T-helper 2 cell (primary cell): ENCODE data around the gene ZSCAN20.

Experiments used
- DNase-seq, 5 experiments: peaks; one replicate each; pipeline versions ENCODE4 v3.0.0 to v3.0.0-alpha.2; 2012 to 2022
- total RNA-seq, 2 donors: gene quantifications; one replicate each; lab custom pipeline; 2026; lab: John Stamatoyannopoulos, UW

ZSCAN20 gene
- 2.2 to 3.6 reads per million in 2 donors for total RNA-seq

DNA sequence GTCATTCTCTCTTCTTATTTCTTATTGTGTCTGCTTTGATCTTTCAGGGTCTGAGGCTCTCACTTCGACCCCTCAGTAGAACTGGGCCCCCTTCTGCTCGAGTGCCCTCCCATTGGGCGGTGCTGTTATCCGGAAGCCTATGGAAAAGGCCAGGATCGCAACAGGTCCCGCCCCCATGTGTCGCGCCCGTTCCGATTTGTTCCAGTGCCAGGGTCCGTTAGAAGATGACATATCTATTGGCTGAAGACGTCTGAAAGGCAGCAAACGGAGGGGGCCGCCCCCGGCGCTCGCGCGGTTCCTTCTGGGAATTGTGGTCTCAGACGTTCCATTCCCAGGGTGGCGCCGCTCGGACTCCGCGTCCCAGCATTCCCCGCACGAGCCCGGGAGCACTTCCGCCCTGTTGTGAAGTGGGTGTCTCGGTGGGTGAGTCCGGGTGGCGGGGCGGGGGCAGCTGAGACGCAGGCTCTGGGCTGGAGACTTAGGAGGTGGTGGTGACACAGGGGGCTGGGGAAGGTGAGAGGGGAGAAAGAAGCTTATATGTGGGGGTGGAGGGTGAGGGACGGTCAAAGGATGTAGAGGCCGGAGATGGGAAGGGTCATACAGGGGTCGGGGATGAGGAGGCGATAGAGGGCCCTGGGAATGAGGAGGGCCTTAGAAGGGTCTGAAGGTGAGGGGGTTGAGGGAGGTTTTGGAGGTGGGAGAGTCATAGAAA is at the start of gene ZSCAN20:
Gene ZSCAN20 (plus strand): TSS at position 377 of the 712 bp plus-strand sequence. CDS start 6,644 bp downstream, outside the sequence.
- DNase-seq = peak; percentile 28 to 95 (median 74)

DNA sequence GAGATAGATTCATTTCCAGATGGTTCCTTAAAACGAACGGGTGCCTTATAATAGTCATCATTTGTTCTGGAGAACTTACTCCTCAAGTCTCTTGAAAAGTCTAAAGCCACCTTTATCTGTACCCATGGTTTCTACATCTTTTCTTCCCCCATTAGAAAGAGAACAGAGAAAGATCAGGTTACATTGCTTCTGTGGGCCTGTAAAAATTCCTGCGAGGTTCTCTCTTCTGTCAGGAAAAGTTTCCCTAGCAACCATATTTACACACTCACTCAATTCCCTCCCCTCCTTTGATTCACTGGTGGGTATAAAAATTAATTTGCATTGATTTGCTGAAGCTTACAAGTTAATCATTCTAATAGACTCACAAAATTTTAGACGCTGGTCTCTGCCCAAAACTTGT is 48.2 kb upstream of the ZSCAN20 start:
- no peak for DNase-seq

DNA sequence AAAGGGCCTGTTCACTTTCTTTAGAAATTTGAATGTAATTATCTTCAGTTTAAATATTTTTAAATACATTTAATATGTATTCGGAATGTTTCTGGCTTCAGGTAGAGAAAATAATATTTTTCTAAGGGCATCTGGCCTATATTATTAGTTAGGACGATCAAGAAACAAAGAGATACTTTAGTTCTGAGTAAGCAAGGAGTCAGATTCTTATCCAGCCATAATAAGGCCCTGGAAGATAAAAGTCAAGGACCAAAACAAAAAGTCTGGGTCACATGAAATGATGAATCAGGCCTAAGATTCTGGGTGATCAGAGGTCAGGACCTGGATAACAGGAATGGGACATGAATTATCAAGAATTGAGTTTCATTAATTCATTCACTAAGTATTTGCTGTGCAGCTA is 47.8 kb upstream of the ZSCAN20 start:
- DNase-seq = no peak

DNA sequence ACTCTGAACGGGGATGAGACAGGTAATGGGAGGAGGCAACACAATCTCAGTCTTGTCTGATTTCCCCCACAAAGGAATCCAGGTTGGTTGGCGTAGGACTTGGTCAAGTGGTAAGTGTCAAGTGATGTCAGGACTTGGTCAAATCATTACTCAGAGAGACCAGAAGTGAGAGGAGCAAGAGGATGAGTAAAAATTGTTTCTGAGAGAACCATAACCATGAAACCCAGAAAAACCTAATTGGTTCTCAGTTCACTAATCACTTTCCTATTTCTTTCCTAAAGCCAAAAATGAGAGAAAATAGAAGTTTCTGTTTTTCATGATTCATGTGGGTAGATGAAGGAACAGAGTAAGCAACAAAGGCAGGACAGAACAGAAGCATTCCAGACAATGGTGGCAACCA is 46.5 kb upstream of the ZSCAN20 start:
- no peak for DNase-seq

DNA sequence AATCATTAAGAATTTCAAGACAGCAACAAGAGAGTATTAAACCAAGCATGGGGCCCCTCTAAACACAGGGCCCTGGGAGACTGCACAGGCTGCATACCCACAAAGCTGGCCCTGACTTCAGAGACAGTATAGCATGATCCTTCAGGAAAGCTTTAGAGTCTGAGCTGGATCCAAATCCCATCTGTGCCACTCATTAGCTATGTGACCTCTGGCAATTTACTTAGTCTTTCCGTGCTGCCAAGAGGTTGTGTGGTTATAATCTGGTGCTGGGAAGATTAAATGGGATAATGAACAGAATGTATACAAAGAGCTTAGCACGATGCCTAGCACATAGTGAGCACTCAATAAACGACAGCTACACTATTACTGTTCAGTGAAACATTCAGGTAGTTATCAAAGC is 45.5 kb upstream of the ZSCAN20 start:
- DNase-seq = no peak

DNA sequence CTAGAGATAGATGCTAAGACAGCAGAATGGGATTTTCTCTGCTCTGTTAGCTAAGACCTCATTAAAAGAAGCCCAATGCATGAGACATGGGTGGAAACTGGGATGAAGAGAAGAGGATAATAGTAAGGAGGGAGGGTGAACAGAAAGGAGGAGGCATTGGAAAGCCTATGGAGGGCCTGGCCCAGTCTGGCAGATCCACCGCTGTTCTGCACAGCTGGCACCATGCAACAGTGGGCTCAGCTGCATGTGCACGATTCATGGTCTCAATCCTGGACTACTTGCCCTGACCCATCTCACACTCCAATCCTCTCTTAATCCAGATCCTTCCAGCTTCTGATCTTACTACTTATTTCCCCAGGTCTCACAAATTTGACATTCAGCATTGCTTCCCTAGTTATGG is 43.8 kb upstream of the ZSCAN20 start:
- no peak for DNase-seq

DNA sequence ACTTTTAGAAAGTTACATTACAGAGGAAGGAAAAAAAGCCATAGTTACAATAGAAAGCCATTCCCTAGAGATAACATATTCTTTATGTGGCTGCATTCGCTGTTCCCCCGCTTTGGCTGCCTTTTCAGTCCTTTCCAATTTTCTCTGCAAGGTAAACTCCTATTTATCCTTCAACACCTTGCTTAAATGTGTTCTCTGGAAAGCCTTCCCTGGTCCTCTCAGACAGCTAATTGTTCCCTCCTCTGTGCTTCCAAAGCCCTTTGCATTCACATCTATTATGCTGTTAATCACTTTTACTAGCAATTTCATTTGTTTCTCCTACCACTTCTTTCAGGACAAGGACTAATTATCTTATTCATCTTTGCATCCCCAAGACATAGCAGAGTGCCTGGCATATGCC is 43.1 kb upstream of the ZSCAN20 start:
- DNase-seq = no peak

DNA sequence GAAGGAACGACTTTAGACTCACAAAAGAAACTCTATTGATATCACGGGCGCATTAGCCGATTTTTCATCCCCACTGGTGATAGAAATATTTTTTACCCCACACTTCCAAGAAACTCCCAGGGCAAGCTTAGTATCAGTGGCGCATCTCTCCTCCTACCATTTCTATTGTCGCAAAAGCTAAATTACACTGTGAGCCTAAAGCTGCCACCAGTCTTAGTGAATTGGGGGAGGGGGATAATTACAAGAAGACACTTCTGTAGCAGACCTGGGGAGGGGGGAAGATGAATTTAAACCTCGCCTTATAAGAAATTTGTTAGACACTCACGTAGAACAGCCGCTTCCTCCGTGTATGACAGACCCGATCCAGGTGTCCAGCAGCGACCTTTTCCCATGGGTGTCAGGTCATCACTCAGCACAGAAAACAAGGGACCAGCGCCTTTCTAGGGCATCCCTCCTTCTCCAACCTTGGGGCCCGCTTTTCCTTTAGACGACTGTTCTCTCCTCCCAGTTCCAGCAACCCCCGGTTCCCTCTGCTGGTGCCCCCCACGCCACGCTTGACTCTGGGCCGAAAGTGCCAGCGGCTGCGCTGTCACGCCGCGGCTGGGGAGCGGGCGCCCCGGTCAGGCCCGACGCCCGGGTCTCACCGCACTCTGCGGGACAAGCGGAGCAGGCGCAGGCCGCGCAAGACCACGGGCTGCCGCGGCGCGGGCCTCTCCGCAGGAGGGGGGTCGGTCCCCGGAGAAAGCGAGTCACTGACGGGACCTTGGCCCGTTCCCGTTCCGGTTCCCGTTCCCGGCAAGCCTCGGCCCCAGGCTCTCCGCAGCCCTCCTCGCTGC is 42.4 kb upstream of the ZSCAN20 start:
- peak in 2 of 5 experiments; percentile 3 to 21 for DNase-seq

DNA sequence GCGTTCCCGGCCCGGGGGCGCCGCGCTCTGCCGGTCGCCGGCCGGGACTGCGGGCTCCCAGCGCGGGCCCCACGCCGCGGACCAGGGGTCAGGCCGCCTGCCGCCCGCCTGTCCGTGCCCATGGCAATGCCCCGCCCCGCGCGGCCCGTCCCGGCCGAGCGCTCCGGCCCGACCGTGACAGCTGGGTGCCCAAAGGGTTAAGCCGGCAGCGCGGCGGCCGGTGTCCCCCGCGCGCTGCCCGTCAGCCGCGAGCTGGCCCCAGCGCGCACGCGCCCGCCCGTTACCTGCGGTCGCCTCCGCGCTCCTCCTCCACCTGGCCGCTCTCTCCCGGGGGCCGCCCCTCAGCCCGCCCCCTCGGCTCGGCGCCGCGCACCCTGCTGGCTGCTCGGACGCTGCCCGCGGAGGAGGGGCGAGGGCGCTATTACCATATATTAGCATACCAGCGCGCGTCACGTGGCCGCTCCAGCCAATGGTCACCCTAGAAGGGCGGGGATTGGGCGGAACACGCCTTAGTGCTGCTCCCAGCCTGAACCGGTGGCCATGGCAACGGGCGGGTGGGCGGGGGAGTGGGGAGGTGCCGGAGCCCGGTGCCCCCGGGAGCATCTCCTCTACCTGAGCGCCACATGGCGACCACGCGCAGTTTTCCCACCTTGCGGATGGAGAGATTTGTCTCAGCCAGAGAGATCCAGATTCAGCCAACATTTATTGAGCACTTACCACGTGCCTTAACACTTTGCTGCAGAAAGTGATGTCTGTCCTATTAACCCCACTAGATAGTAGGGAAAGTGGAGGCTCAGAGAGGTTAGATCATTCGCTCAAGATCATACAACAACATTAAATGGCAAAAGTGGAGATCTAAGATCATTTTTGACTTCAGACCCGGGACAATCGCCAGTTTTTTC is 41.5 kb upstream of the ZSCAN20 start, which contains the start of gene PHC2:
Gene PHC2 (minus strand): TSS at position 404 of the 902 bp plus-strand sequence. CDS start 55,556 bp downstream, outside the sequence.
- peak; percentile 58 to 94 (median 85) for DNase-seq

DNA sequence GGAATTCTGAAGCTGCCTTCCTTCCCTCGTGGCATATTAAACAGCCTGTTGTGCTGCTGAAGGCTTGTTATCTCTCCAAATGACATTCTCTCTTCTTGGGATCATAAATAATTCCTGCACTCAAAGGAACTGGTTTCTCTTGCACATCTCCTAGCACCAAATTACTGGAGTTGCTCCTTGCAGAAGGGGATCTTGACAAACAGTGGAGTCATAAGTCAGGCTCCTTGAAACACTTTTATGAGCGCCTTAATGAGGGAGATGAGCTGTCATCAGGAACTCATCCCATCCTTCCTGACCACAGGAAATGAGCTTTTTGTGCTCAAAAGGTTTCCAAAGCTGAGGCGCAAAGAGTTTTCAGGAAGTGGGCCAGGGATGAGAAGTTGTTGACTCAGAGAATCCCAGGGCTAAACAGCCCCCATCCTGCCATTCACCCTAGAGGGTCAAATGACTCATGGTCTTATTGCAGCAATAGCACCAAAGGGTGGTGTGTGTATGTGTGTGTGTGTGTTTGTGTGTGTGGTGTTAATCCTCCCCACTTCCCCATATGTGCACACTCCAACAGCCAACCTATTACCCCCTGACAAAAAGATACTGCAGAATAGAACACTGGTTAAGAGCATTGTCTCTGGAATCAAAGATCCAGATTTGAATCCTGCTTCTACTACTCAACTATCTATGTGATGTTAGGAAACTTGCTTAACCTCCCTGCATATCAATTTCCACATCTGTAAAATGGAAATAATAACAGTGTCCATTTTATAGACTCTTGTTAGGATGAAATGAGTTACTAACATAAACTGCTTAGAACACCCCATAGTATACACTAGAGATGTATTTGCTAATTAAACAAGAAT is 38.7 kb upstream of the ZSCAN20 start:
- DNase-seq = peak in 1 of 5 experiments; percentile 21

DNA sequence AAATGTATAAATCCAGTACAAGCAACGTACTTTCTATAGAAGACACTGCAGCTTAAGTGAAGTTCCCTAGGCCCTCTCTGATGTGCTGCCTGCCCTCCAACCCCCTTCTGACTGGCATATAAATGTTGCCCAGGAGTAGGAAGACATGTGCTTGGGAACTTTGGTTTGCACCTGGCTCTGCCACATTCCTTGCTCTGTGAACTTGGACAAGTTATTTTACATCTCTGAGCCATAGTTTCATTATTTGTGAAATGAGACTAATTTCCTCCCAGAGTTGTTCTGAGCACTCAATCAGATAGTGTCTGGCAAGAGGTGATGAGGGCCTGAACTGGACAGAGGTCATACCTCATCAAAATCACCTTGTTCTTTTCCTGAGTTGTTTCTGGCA is 38.1 kb upstream of the ZSCAN20 start:
- DNase-seq = no peak

DNA sequence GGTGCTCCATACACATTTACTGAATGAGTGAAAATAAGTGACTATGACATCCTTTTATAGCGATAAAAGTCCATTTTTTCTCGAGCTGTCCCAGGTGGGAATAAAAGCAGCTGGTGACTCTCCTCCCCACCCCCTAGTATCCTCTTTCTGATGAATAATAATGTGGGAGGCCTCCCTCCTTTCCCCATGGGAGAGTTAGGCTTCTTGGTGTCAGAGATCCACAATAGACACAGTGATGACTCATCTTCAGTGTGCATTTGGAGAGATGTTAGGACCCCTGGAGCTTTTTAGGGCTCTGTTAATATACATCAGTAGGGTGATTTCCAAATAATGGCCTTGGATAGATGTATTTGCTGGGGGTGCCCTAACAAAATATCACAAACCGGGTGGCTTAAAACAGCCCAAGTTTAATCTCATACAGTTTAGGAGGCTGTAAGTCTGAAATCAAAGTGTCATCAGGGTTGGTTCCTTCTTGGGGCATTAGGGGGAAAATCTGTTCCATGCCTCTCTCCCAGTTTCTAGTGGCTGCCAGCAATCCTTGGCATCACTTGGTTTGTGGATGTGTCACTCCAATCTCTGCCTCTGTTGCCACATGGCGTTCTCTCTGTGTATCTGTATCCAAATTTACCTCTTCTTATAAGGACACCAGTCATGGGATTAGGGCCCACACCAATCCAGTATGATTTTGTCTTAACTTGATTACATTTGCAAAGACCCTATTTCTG is 37.2 kb upstream of the ZSCAN20 start:
- no peak for DNase-seq

DNA sequence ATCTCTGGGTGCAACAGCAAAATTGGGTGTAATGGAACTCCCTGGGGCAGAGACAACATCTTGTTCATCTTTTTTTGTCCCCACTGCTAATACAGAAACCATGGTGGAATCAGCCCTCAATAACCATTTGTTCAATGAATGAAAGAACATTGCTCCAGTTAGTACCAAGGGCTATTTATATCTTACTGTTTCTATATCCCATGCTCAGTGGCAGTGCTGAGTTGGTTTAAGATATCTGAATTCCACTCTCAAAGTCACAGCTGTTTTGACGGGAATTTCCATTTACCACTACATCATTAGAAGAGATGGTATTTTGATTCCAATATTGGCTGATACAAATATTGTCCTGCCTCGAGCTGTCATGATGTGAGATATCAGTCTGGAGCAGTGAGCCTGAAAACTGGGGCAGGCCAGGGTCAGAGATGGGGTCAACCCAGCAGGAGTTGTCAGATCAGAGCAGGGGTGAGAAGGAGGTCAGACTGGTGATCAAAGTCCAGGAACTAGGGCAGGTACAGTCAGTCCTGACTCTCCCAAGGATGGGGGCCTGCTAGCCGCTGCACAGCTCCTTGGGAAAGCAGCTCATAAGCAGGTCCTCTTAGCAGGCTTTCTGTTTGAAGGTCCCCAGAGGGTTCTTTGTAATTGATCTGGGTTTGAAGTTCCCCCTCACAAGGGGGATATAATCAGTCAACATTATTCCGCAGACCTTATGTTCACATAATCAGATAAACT is 35.7 kb upstream of the ZSCAN20 start:
- no peak for DNase-seq

DNA sequence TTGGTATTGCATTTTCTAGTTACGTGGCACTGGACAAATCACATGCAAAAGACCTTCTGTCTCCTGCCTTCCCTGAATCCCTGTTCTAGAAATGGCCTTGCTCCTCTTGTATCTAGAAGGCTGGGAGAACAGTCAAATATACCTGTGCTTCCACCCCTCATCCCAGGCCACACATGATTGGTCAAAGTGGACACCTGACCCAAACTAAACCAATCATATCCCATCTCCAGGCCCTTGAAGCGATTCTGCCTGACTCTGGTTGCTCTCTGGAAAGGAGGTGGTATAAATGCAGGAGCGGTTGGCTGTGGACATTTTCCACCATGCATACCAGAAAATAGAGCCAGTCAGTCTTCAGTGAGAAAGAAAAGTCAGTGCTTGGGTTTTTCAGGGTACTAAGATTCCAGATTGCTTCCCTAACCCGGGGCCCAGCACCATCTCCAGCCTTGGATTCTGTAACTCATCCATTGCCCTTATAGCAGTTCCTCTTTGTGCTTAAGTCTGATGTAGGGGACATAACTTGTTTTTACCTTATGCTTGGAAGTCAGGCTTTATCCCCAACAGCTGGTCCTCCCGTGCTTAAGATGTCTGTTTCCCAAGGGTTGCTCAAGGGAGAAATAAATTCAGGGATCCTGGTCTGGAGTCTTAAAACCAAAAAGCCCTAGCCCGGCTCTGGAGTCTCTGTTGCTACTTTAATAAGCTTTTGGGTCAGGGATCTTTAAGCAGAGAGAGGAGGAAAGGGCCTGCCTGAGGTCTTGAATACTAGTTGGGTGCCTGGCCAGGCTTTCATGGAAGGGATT is 33.9 kb upstream of the ZSCAN20 start:
- no peak for DNase-seq

DNA sequence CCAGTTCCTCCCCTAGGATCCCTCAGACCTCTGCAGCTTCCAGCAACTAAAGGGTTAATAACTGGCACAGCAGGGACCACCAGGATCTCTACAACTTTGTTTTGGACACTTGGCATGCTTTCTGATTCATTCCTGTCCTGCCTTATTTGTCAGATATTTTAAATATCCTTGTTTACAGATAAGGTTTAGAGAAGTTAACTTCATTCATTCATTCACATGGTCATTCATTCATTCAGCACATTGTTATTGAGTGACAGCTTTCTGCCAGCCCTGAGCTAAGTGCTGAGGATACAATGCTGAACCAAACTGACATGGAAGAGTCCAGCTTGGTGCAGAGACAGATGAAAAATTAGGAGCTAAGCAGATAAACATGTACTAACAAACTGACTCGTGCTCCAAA is 32.8 kb upstream of the ZSCAN20 start:
- no peak for DNase-seq

DNA sequence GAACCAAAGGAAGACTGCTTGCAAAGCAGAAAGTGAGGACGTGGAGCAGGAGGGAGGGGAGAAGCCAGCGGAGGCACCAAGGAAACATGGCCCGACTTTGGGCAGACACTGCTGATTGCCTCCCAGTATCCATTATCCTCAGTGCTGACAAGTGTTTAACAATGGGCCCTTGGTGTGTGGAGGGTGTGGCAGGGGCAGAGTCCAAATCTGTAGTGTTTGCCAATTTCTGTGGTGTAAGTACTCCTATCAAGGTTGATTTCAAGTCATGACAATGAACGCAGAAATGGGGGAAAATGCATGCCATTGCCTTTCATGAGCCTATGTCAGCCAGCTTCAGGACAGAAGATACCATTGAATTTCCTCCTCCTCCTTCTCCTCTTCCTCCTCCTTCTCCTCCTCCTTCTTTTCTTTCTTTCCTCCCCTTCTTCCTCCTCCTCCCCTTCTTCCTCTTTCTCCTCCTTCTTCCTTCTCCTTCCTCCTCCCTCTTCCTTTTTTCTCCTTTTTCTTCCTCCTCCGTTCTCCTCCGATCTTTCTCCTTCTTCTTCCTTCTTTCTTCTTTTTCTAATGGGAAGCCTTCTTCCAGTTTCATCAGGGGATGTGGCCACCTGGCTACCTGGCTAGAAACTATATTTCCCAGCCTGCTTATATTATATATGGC is 31.2 kb upstream of the ZSCAN20 start:
- DNase-seq = no peak

DNA sequence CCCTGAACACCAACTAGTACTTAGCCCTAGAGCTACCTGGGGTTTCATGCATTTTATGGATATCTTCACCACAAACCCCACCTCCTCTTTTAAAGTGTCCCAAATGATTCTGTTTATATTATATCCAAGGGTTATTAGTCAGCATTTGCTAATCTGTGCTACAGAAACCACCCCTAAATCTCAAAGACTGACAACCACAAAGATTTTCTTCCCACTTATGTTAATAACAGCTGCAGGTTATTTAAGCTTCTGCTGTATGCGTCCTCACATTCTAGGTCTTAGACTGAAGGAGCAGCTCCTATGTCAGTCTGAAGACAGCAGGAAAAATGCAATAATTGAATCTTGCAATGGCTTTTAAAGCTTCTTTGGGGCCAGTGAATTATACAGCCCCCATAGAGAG is 30.3 kb upstream of the ZSCAN20 start:
- DNase-seq = no peak

DNA sequence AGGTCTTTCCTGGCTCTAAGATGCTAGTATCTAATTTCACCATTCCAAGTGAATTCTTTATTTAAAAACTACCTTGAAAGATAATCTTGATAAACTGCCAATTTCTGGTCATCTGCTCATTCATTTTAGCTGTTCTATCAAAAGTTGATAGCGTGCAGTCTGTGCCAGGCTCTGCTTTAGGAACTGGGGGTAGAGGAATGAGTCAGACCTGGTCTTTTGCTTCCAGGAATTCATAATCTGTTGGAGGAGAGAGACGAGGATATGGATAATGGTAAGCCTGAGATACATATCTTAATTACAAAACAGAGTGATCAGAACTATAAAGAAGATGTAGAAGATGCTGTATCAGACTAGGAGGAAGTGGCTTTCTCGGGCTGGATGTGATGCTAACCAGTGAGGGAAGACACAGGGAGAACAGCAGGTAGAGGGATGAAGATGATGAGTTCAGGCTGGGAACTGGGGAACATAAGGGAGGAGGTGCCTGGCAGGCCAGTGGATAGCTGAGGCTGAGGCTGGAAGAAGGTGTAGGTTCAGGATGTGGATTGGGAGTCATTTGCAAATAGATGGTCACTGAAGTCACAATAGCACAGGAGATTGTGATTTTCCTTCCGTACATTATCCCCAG is 29.3 kb upstream of the ZSCAN20 start:
- no peak for DNase-seq
